ENCODE data around the gene CEACAM5. TPM values are rescaled to one million over a fixed set of nuclear protein-coding genes. Genes with fewer than 3 reads are reported as not detected.
"Not testable (repeated sequence)": the region's sequence is repeated elsewhere in the genome, so short reads cannot be mapped to it uniquely, and the experiment has no call there.

The CEACAM5 gene
- total and polyA plus RNA-seq, 12 donors, result 0.03 TPM; not detected in 11

GRCh38 chr19:41707871-41708371 lies 505 bp upstream of the CEACAM5 start:
- Histone ChIP-seq H3K9me3 (no peaks in the 10 kb centered on the region), H3K27ac (no peak overlapping the region), H3K36me3 (no peaks in the 10 kb centered on the region), H3K4me1 (no peaks in the 10 kb centered on the region), H3K27me3 (peaks cover 0 to 79% (median 61%) of the 10 kb centered on the region in 7 donors), H3K4me3 (no peak overlapping the region)
- WGBS, 2 donors, result 66 to 74% methylated on average over 5 of the region's 5 CpGs
- ATAC-seq, result no peak
- intact Hi-C loops (cut with DNase I), result no loop called here
- TF ChIP-seq CTCF (IDR thresholded peaks at IDR 0.05), result no peak
- DNase-seq, result no peak

- WGBS, 2 donors, result 81 to 82% methylated on average over 8 of the region's 8 CpGs
- H3K27ac ChIP-seq; H3K4me3 ChIP-seq; H3K4me1 ChIP-seq; DNase-seq; ATAC-seq; intact Hi-C loops (cut with DNase I); H3K36me3 ChIP-seq; H3K9me3 ChIP-seq: not testable (repeated sequence)
- H3K27me3 ChIP-seq, result peaks cover 0 to 84% (median 54%) of the 10 kb centered on the region in 7 donors
Measured at GRCh38 chr19:41709516-41709915, 1.1 kb downstream of the CEACAM5 start.

GRCh38 chr19:41709951-41710645 lies 1.7 kb downstream of the CEACAM5 start:
- Histone ChIP-seq H3K27me3 (peaks cover 0 to 85% (median 57%) of the 10 kb centered on the region in 7 donors), H3K27ac (no peak overlapping the region), H3K4me1 (no peaks in the 10 kb centered on the region), H3K36me3 (no peaks in the 10 kb centered on the region), H3K9me3 (no peaks in the 10 kb centered on the region), H3K4me3 (no peak overlapping the region)
- TF ChIP-seq CTCF (IDR thresholded peaks at IDR 0.05), result no peak
- DNase-seq (no peak), ATAC-seq (no peak)
- 80 to 82% methylated on average over 8 of the region's 8 CpGs for WGBS, 2 donors
- intact Hi-C loops (cut with DNase I), result no loop called here

- no peak for TF ChIP-seq CTCF (IDR thresholded peaks at IDR 0.05)
- ATAC-seq (no peak), DNase-seq (no peak)
- H3K4me3 ChIP-seq, result no peak overlapping the region
- peaks cover 0 to 82% (median 51%) of the 10 kb centered on the region in 7 donors for H3K27me3 ChIP-seq
- no peaks in the 10 kb centered on the region for H3K36me3 ChIP-seq
- WGBS, 2 donors, result 75 to 82% methylated on average over 13 of the region's 13 CpGs
- no peak overlapping the region for H3K27ac ChIP-seq
- intact Hi-C loops (cut with DNase I), result no loop called here
- H3K4me1 ChIP-seq, result no peaks in the 10 kb centered on the region
- H3K9me3 ChIP-seq, result no peaks in the 10 kb centered on the region
Measured at GRCh38 chr19:41711376-41712261, 3.2 kb downstream of the CEACAM5 start.
